HG03095 (cell line): ENCODE data around the gene ICE1.
"Not testable (repeated sequence)": the region's sequence is repeated elsewhere in the genome, so short reads cannot be mapped to it uniquely, and the experiment has no call there.

Source experiments
- ATAC-seq: cut with Tn5 transposase; IDR thresholded peaks from one replicate; pipeline ENCODE4 v1.9.1; 2021; ENCODE audit warnings: moderate library complexity; ENCODE audit not compliant: unreplicated experiment

The ICE1 gene

GRCh38 chr5:5421961-5422818, at the start of gene ICE1:
TSS of gene ICE1 (plus strand) at chr5:5422677. CDS start at chr5:5422916, 239 bp downstream.
- ATAC-seq: peak; percentile 76

GRCh38 chr5:5372930-5373329, 49.5 kb upstream of the ICE1 start:
- no peak for ATAC-seq

- no peak for ATAC-seq
These were observed 49.0 kb upstream of the ICE1 start for GRCh38 chr5:5373351-5373989.

- ATAC-seq: no peak
These were observed 48.3 kb upstream of the ICE1 start for GRCh38 chr5:5374009-5374715.

GRCh38 chr5:5377780-5378179, 44.7 kb upstream of the ICE1 start:
- no peak for ATAC-seq

- no peak for ATAC-seq
These were observed 43.9 kb upstream of the ICE1 start for GRCh38 chr5:5378531-5378930.

- no peak for ATAC-seq
These were observed 42.2 kb upstream of the ICE1 start for GRCh38 chr5:5380298-5380697.

GRCh38 chr5:5381310-5381913, 41.1 kb upstream of the ICE1 start:
- ATAC-seq: no peak

- no peak for ATAC-seq
These were observed 39.0 kb upstream of the ICE1 start for GRCh38 chr5:5383461-5383860.

- no peak for ATAC-seq
These were observed 37.7 kb upstream of the ICE1 start for GRCh38 chr5:5384660-5385330.

GRCh38 chr5:5385331-5385662, 37.2 kb upstream of the ICE1 start:
- no peak for ATAC-seq

GRCh38 chr5:5386329-5386728, 36.1 kb upstream of the ICE1 start:
- no peak for ATAC-seq

GRCh38 chr5:5387192-5387591, 35.3 kb upstream of the ICE1 start:
- no peak for ATAC-seq

- ATAC-seq: no peak
These were observed 34.7 kb upstream of the ICE1 start for GRCh38 chr5:5387777-5388176.

GRCh38 chr5:5390121-5390869, 32.2 kb upstream of the ICE1 start:
- ATAC-seq: not testable (repeated sequence)

GRCh38 chr5:5392504-5392903, 30.0 kb upstream of the ICE1 start:
- not testable (repeated sequence) for ATAC-seq

- not testable (repeated sequence) for ATAC-seq
These were observed 28.0 kb upstream of the ICE1 start for GRCh38 chr5:5394384-5394986.

- ATAC-seq: not testable (repeated sequence)
These were observed 27.4 kb upstream of the ICE1 start for GRCh38 chr5:5395093-5395492.

- ATAC-seq: no peak
These were observed 24.4 kb upstream of the ICE1 start for GRCh38 chr5:5398071-5398470.

GRCh38 chr5:5401095-5401494, 21.4 kb upstream of the ICE1 start:
- ATAC-seq: no peak
